ACC112 (cell line): Measurements from ENCODE around the gene CREB3L2.
A peak's percentile ranks its signal among the peaks of the same experiment; 100 is the strongest.
"Not testable (repeated sequence)": the region's sequence is repeated elsewhere in the genome, so short reads cannot be mapped to it uniquely, and the experiment has no call there.

ENCODE experiments used
- H2AFZ ChIP-seq: fragments of 200-600 bp; sonication (generic); one replicate; pipeline ENCODE4 v1.6.0; 2017; ENCODE audit warnings: antibody characterized with exemption, low read length; ENCODE audit not compliant: unreplicated experiment
- H3K27ac ChIP-seq: fragments of 200-600 bp; sonication (generic); 2 replicates; pipeline ENCODE4 v1.5.1; 2014; ENCODE audit warnings: low read depth, mild to moderate bottlenecking, antibody characterized with exemption, low read length, moderate library complexity
- H3K27me3 ChIP-seq: fragments of 200-600 bp; sonication (generic); 2 replicates; pipeline ENCODE4 v1.6.1; 2014; ENCODE audit warnings: mild to moderate bottlenecking, antibody characterized with exemption, low read length, moderate library complexity, mixed read lengths; ENCODE audit not compliant: insufficient read depth
- H3K36me3 ChIP-seq: fragments of 200-600 bp; sonication (generic); 2 replicates; pipeline ENCODE4 v1.6.1; 2016; ENCODE audit warnings: mild to moderate bottlenecking, antibody characterized with exemption, low read length, moderate library complexity, mixed read lengths; ENCODE audit not compliant: insufficient read depth
- H3K4me1 ChIP-seq: fragments of 200-600 bp; sonication (generic); one replicate; pipeline ENCODE4 v1.6.1; 2016; ENCODE audit warnings: low read length, mixed read lengths; ENCODE audit not compliant: insufficient read depth, unreplicated experiment, control insufficient read depth
- H3K4me3 ChIP-seq: fragments of 200-600 bp; sonication (generic); 2 replicates; pipeline ENCODE4 v1.5.1; 2014; ENCODE audit warnings: mild to moderate bottlenecking, low read depth, low read length
- H3K79me2 ChIP-seq: fragments of 200-600 bp; sonication (generic); one replicate; pipeline ENCODE4 v1.6.0; 2016; ENCODE audit warnings: low read length; ENCODE audit not compliant: control insufficient read depth, unreplicated experiment, insufficient read depth

CREB3L2 gene

GRCh38 chr7:137923380-137923779 is 78.5 kb downstream of the CREB3L2 start:
- no peak overlapping the region for H2AFZ ChIP-seq
- peaks cover 49% of the 10 kb centered on the region for H3K4me1 ChIP-seq
- H3K27ac ChIP-seq, result peak overlapping the region; percentile 97
- 0 out of 2 replicates have a peak overlapping the region, but pooled peaks have one; percentile 25 for H3K4me3 ChIP-seq
- peaks cover 62% of the 10 kb centered on the region for H3K79me2 ChIP-seq
- H3K36me3 ChIP-seq, result peaks cover 14% of the 10 kb centered on the region; the same call in 1 of the 2 replicates
- H3K27me3 ChIP-seq, result no peaks in the 10 kb centered on the region

DNA sequence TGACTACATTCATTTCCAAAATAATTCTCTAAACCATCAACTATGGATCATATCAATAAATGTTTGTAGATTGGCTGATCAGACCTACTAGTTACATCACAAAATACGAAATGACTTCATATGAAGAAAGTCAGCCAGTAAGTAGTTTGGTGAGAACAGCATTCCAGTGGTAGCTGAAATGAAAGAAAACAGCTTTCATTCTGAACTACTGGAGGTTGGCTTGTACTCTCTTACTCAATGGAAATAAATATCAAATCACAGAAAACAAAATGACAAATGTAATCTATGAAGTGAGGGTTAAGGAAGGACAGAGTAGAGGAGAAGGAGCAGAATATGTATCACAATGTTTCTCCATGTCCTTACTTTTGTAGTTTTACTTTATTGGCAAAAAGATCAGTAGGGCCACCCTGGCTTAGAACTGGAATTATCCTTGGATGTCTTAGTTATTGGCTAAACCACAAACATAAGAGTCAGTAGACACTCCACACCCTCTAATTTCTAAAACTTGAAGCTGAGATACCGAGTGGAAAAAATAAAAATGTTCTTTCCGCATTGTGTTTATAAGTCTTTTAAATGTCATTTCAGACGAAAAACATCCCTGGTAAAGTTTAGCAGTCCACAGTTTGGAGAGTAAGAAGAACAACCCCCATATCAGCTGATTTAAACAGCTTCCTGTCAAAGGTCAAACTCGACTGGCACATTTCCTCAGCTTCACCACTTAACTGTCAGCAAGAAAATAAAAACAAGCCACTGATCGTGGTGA is 81.1 kb downstream of the CREB3L2 start:
- H3K27me3 ChIP-seq, result no peaks in the 10 kb centered on the region
- peaks cover 69% of the 10 kb centered on the region for H3K79me2 ChIP-seq
- no peak overlapping the region; the same call in 1 of the 2 replicates for H3K4me3 ChIP-seq
- H3K27ac ChIP-seq, result peak overlapping the region; percentile 75
- H3K4me1 ChIP-seq, result peaks cover 49% of the 10 kb centered on the region
- peaks cover 2% of the 10 kb centered on the region; the same call in 1 of the 2 replicates for H3K36me3 ChIP-seq
- no peak overlapping the region for H2AFZ ChIP-seq

GRCh38 chr7:137919987-137920386 is 81.9 kb downstream of the CREB3L2 start:
- no peak overlapping the region for H3K27ac ChIP-seq
- H3K36me3 ChIP-seq, result peaks cover 6% of the 10 kb centered on the region
- H3K4me3 ChIP-seq, result no peak overlapping the region
- peaks cover 68% of the 10 kb centered on the region for H3K79me2 ChIP-seq
- no peaks in the 10 kb centered on the region for H3K27me3 ChIP-seq
- H3K4me1 ChIP-seq, result peaks cover 41% of the 10 kb centered on the region
- no peak overlapping the region for H2AFZ ChIP-seq

DNA sequence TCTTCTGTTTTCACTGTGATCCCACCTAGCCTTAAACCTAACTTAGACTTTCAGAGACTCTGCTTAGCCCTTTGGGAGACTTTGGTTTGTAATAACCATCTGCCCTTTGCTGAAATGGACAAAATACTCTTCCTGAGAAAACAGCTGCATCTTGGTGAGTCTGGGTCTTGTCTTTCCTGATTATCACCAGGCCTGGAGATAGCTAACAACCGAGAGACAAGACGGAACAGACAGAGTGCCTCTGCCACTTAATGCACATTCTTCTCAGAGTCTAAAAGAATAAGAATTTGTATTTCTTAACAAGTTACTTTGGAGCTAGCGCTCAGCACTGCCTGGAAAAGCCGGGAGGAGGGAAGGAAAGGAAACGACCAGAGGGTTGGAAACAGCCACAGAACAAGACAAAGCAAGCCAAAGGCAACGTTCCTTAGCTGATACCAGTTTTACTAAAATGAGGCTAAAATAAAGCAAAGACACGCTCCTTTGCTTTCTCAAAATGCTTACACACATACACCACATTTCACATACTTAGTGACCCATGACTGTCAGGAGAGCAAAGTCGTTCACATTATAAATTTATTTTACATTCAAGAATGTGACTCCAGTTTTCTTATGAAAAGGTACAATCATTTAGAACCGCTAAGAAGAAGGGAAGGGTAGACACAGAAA is 84.8 kb downstream of the CREB3L2 start:
- Histone ChIP-seq H3K27ac (no peak overlapping the region), H3K4me3 (no peak overlapping the region), H3K27me3 (no peaks in the 10 kb centered on the region), H3K4me1 (peaks cover 19% of the 10 kb centered on the region), H2AFZ (no peak overlapping the region), H3K36me3 (peaks cover 15% of the 10 kb centered on the region), H3K79me2 (peaks cover 52% of the 10 kb centered on the region)

DNA sequence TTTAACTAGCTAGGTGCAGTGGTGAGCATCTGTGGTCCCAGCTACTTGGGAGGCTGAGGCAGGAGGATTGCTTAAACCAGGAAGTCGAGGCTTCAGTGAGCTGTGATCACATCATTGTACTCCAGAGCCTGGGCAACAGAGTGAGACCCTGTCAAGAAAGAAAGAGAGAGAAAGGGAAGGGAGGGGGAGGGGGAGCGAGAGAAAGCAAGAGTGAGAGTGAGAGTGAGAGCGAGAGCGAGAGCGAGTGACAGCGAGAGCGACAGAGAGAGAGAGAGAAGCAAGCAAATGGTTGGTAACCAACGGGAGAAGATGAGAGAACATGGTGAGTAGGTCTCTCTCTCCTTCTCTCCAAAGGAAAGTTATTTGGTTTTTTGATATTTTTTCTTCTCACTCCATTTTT is 85.3 kb downstream of the CREB3L2 start:
- Histone ChIP-seq H2AFZ (no peak overlapping the region), H3K27me3 (no peaks in the 10 kb centered on the region), H3K36me3 (peaks cover 15% of the 10 kb centered on the region), H3K4me3 (no peak overlapping the region), H3K4me1 (peaks cover 14% of the 10 kb centered on the region), H3K27ac (no peak overlapping the region), H3K79me2 (peaks cover 46% of the 10 kb centered on the region)

- no peaks in the 10 kb centered on the region for H3K27me3 ChIP-seq
- H2AFZ ChIP-seq, result no peak overlapping the region
- peaks cover 26% of the 10 kb centered on the region for H3K36me3 ChIP-seq
- H3K4me1 ChIP-seq, result peaks cover under 1% of the 10 kb centered on the region
- H3K4me3 ChIP-seq, result no peak overlapping the region
- H3K27ac ChIP-seq, result no peak overlapping the region
- peaks cover 33% of the 10 kb centered on the region for H3K79me2 ChIP-seq
Observed at GRCh38 chr7:137915266-137915665, 86.6 kb downstream of the CREB3L2 start.

GRCh38 chr7:137913985-137914384 is 87.9 kb downstream of the CREB3L2 start:
- H3K4me1 ChIP-seq, result no peaks in the 10 kb centered on the region
- H3K27ac ChIP-seq, result no peak overlapping the region
- no peaks in the 10 kb centered on the region for H3K27me3 ChIP-seq
- H3K79me2 ChIP-seq, result peaks cover 27% of the 10 kb centered on the region
- no peak overlapping the region for H3K4me3 ChIP-seq
- peaks cover 28% of the 10 kb centered on the region for H3K36me3 ChIP-seq
- no peak overlapping the region for H2AFZ ChIP-seq

GRCh38 chr7:137909042-137909441 is 92.8 kb downstream of the CREB3L2 start:
- H3K4me1 ChIP-seq, result no peaks in the 10 kb centered on the region
- H3K79me2 ChIP-seq, result no peaks in the 10 kb centered on the region
- H2AFZ ChIP-seq, result no peak overlapping the region
- H3K36me3 ChIP-seq, result peaks cover 39% of the 10 kb centered on the region
- no peak overlapping the region for H3K27ac ChIP-seq
- no peaks in the 10 kb centered on the region for H3K27me3 ChIP-seq
- H3K4me3 ChIP-seq, result no peak overlapping the region

- H3K36me3 ChIP-seq, result peaks cover 42% of the 10 kb centered on the region
- H2AFZ ChIP-seq, result no peak overlapping the region
- H3K4me1 ChIP-seq, result peaks cover 4% of the 10 kb centered on the region
- H3K4me3 ChIP-seq, result no peak overlapping the region
- H3K27ac ChIP-seq, result no peak overlapping the region
- no peaks in the 10 kb centered on the region for H3K79me2 ChIP-seq
- H3K27me3 ChIP-seq, result no peaks in the 10 kb centered on the region
Observed at GRCh38 chr7:137908106-137908505, 93.8 kb downstream of the CREB3L2 start.

GRCh38 chr7:137906636-137907035 is 95.2 kb downstream of the CREB3L2 start:
- H3K4me3 ChIP-seq, H2AFZ ChIP-seq, H3K79me2 ChIP-seq, H3K4me1 ChIP-seq, H3K27ac ChIP-seq, H3K27me3 ChIP-seq: not testable (repeated sequence)
- peaks cover 34% of the 10 kb centered on the region for H3K36me3 ChIP-seq

DNA sequence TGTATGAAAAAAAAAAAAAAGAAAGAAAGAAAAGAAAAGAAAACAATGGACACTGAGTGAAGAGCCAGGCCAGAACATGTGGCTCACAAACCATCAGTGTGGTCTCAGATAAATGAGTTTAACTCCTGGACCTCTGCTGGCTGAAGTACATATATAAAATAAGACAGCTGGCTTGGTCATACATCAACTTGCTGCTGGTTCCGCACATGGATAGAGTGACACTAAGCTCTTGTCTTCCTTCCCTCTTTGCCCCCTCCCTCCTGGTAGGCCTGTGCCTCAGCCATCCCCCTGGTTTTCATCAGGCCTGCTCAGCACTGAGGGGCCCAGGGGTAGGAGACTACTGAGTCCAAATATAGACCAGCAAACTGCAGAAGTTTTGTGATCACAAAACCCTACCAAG is 97.1 kb downstream of the CREB3L2 start:
- Histone ChIP-seq H2AFZ (no peak overlapping the region), H3K36me3 (peaks cover 25% of the 10 kb centered on the region), H3K79me2 (no peaks in the 10 kb centered on the region), H3K27me3 (no peaks in the 10 kb centered on the region), H3K27ac (no peak overlapping the region), H3K4me3 (no peak overlapping the region), H3K4me1 (peaks cover 4% of the 10 kb centered on the region)
